ENCODE data around the gene ZCWPW2.
A peak's percentile ranks its signal among the peaks of the same experiment; 100 is the strongest.

ZCWPW2 gene

GRCh38 chr3:28308196-28308595 is 40.3 kb upstream of the ZCWPW2 start:
- H2AFZ ChIP-seq (ENCODE audit: insufficient read depth, low read length, poor library complexity): no peak overlapping the region
- no peak overlapping the region for H3K18ac ChIP-seq (ENCODE audit: low read length)
- no peak overlapping the region for H3K4me2 ChIP-seq (ENCODE audit: low read length)
- no peaks in the 10 kb centered on the region for H3K79me1 ChIP-seq (ENCODE audit: low read length)
- WGBS (ENCODE audit: extremely low coverage, insufficient coverage, insufficient read length): no CpG with 5 or more reads among the region's 3 CpGs
- no peak overlapping the region for H3K23ac ChIP-seq (ENCODE audit: low read length)
- H4K91ac ChIP-seq (ENCODE audit: low read depth, low read length): no peak overlapping the region
- H3K14ac ChIP-seq (ENCODE audit: low read length): no peak overlapping the region
- no peak overlapping the region for H3K9ac ChIP-seq (ENCODE audit: low read length)
- no peak overlapping the region for H2BK120ac ChIP-seq (ENCODE audit: insufficient read depth, low read length, poor library complexity)
- no peaks in the 10 kb centered on the region for H3K4me1 ChIP-seq (ENCODE audit: control insufficient read depth in 1 of 2, insufficient read depth in 2 of 2, low read length in 2 of 2)
- DNase-seq: peak in 1 of 2 donors; percentile 35
- no peak overlapping the region for H4K12ac ChIP-seq (ENCODE audit: low read depth, low read length)
- H3K27me3 ChIP-seq (ENCODE audit: insufficient read depth, low read length): no peaks in the 10 kb centered on the region
- H3K4ac ChIP-seq (ENCODE audit: low read depth, low read length): no peak overlapping the region
- H3K27ac ChIP-seq (ENCODE audit: low read depth, low read length): no peak overlapping the region
- H2AK5ac ChIP-seq (ENCODE audit: low read length): no peak overlapping the region
- no peak overlapping the region for H2BK12ac ChIP-seq (ENCODE audit: low read length)
- no peaks in the 10 kb centered on the region for H3K9me3 ChIP-seq (ENCODE audit: insufficient read depth, low read depth, low read length)
- no peak overlapping the region for H4K8ac ChIP-seq (ENCODE audit: low read depth, low read length)
- H2BK5ac ChIP-seq (ENCODE audit: low read depth, low read length, poor library complexity): no peak overlapping the region
- H3K79me2 ChIP-seq (ENCODE audit: control insufficient read depth, insufficient read depth, low read length, poor library complexity): no peaks in the 10 kb centered on the region
- H3K4me3 ChIP-seq (ENCODE audit: low read depth, low read length): no peak overlapping the region
- H3K36me3 ChIP-seq (ENCODE audit: control insufficient read depth in 1 of 2, insufficient read depth in 2 of 2, low read length in 2 of 2): no peaks in the 10 kb centered on the region

GRCh38 chr3:28315711-28316110 is 32.8 kb upstream of the ZCWPW2 start:
- Histone ChIP-seq H3K4ac (ENCODE audit: low read depth, low read length) (no peak overlapping the region), H4K8ac (ENCODE audit: low read depth, low read length) (no peak overlapping the region), H3K4me3 (ENCODE audit: low read depth, low read length) (no peak overlapping the region), H4K91ac (ENCODE audit: low read depth, low read length) (no peak overlapping the region), H2BK5ac (ENCODE audit: low read depth, low read length, poor library complexity) (no peak overlapping the region), H2AFZ (ENCODE audit: insufficient read depth, low read length, poor library complexity) (no peak overlapping the region), H3K14ac (ENCODE audit: low read length) (no peak overlapping the region), H2AK5ac (ENCODE audit: low read length) (no peak overlapping the region), H3K9ac (ENCODE audit: low read length) (no peak overlapping the region), H3K4me2 (ENCODE audit: low read length) (no peak overlapping the region), H2BK12ac (ENCODE audit: low read length) (no peak overlapping the region), H3K9me3 (ENCODE audit: insufficient read depth, low read depth, low read length) (no peaks in the 10 kb centered on the region), H3K4me1 (ENCODE audit: control insufficient read depth in 1 of 2, insufficient read depth in 2 of 2, low read length in 2 of 2) (no peaks in the 10 kb centered on the region), H4K12ac (ENCODE audit: low read depth, low read length) (no peak overlapping the region), H3K18ac (ENCODE audit: low read length) (no peak overlapping the region), H3K36me3 (ENCODE audit: control insufficient read depth in 1 of 2, insufficient read depth in 2 of 2, low read length in 2 of 2) (no peaks in the 10 kb centered on the region), H3K79me1 (ENCODE audit: low read length) (no peaks in the 10 kb centered on the region), H3K27me3 (ENCODE audit: insufficient read depth, low read length) (no peaks in the 10 kb centered on the region), H3K27ac (ENCODE audit: low read depth, low read length) (no peak overlapping the region), H3K23ac (ENCODE audit: low read length) (no peak overlapping the region), H3K79me2 (ENCODE audit: control insufficient read depth, insufficient read depth, low read length, poor library complexity) (no peaks in the 10 kb centered on the region), H2BK120ac (ENCODE audit: insufficient read depth, low read length, poor library complexity) (no peak overlapping the region)
- WGBS (ENCODE audit: extremely low coverage, insufficient coverage, insufficient read length): no CpG with 5 or more reads among the region's 1 CpG
- no peak for DNase-seq

GRCh38 chr3:28316226-28316625 is 32.3 kb upstream of the ZCWPW2 start:
- Histone ChIP-seq H3K79me2 (ENCODE audit: control insufficient read depth, insufficient read depth, low read length, poor library complexity) (no peaks in the 10 kb centered on the region), H3K36me3 (ENCODE audit: control insufficient read depth in 1 of 2, insufficient read depth in 2 of 2, low read length in 2 of 2) (no peaks in the 10 kb centered on the region), H2BK120ac (ENCODE audit: insufficient read depth, low read length, poor library complexity) (no peak overlapping the region), H3K23ac (ENCODE audit: low read length) (no peak overlapping the region), H3K79me1 (ENCODE audit: low read length) (no peaks in the 10 kb centered on the region), H3K4me3 (ENCODE audit: low read depth, low read length) (no peak overlapping the region), H3K14ac (ENCODE audit: low read length) (no peak overlapping the region), H3K4ac (ENCODE audit: low read depth, low read length) (no peak overlapping the region), H3K18ac (ENCODE audit: low read length) (no peak overlapping the region), H2BK5ac (ENCODE audit: low read depth, low read length, poor library complexity) (no peak overlapping the region), H3K9me3 (ENCODE audit: insufficient read depth, low read depth, low read length) (no peaks in the 10 kb centered on the region), H3K4me1 (ENCODE audit: control insufficient read depth in 1 of 2, insufficient read depth in 2 of 2, low read length in 2 of 2) (no peaks in the 10 kb centered on the region), H4K91ac (ENCODE audit: low read depth, low read length) (no peak overlapping the region), H4K12ac (ENCODE audit: low read depth, low read length) (no peak overlapping the region), H2AK5ac (ENCODE audit: low read length) (no peak overlapping the region), H3K9ac (ENCODE audit: low read length) (no peak overlapping the region), H3K27me3 (ENCODE audit: insufficient read depth, low read length) (no peaks in the 10 kb centered on the region), H2BK12ac (ENCODE audit: low read length) (no peak overlapping the region), H2AFZ (ENCODE audit: insufficient read depth, low read length, poor library complexity) (no peak overlapping the region), H3K4me2 (ENCODE audit: low read length) (no peak overlapping the region), H4K8ac (ENCODE audit: low read depth, low read length) (no peak overlapping the region), H3K27ac (ENCODE audit: low read depth, low read length) (no peak overlapping the region)
- no peak for DNase-seq
- whole genome bisulfite sequencing (ENCODE audit: extremely low coverage, insufficient coverage, insufficient read length): no CpG with 5 or more reads among the region's 2 CpGs

GRCh38 chr3:28317438-28318022 is 31.0 kb upstream of the ZCWPW2 start:
- H3K14ac ChIP-seq (ENCODE audit: low read length): no peak overlapping the region
- WGBS (ENCODE audit: extremely low coverage, insufficient coverage, insufficient read length): no CpG with 5 or more reads among the region's 2 CpGs
- H3K9ac ChIP-seq (ENCODE audit: low read length): no peak overlapping the region

More at GRCh38 chr3:28317438-28318022, 31.0 kb upstream of the ZCWPW2 start:
- no peak overlapping the region for H4K12ac ChIP-seq (ENCODE audit: low read depth, low read length)
- no peak overlapping the region for H4K91ac ChIP-seq (ENCODE audit: low read depth, low read length)
- H3K27ac ChIP-seq (ENCODE audit: low read depth, low read length): no peak overlapping the region
- H2BK120ac ChIP-seq (ENCODE audit: insufficient read depth, low read length, poor library complexity): no peak overlapping the region
- H3K4me1 ChIP-seq (ENCODE audit: control insufficient read depth in 1 of 2, insufficient read depth in 2 of 2, low read length in 2 of 2): no peaks in the 10 kb centered on the region
- no peak overlapping the region for H2AK5ac ChIP-seq (ENCODE audit: low read length)
- DNase-seq: peak in 1 of 2 donors; percentile 64
- H3K9me3 ChIP-seq (ENCODE audit: insufficient read depth, low read depth, low read length): no peaks in the 10 kb centered on the region
- no peak overlapping the region for H3K4ac ChIP-seq (ENCODE audit: low read depth, low read length)
- H2AFZ ChIP-seq (ENCODE audit: insufficient read depth, low read length, poor library complexity): no peak overlapping the region
- no peak overlapping the region for H3K4me2 ChIP-seq (ENCODE audit: low read length)
- H3K79me1 ChIP-seq (ENCODE audit: low read length): no peaks in the 10 kb centered on the region
- H3K23ac ChIP-seq (ENCODE audit: low read length): no peak overlapping the region
- H2BK5ac ChIP-seq (ENCODE audit: low read depth, low read length, poor library complexity): no peak overlapping the region
- H3K4me3 ChIP-seq (ENCODE audit: low read depth, low read length): no peak overlapping the region
- H3K36me3 ChIP-seq (ENCODE audit: control insufficient read depth in 1 of 2, insufficient read depth in 2 of 2, low read length in 2 of 2): no peaks in the 10 kb centered on the region
- no peaks in the 10 kb centered on the region for H3K79me2 ChIP-seq (ENCODE audit: control insufficient read depth, insufficient read depth, low read length, poor library complexity)
- no peak overlapping the region for H2BK12ac ChIP-seq (ENCODE audit: low read length)
- H3K18ac ChIP-seq (ENCODE audit: low read length): no peak overlapping the region
- no peaks in the 10 kb centered on the region for H3K27me3 ChIP-seq (ENCODE audit: insufficient read depth, low read length)
- H4K8ac ChIP-seq (ENCODE audit: low read depth, low read length): no peak overlapping the region
